Stomach (tissue), 4 donors: ENCODE data around the gene TRERF1.

ENCODE experiments used
- EP300 ChIP-seq: sonication (generic); formaldehyde crosslinking; IDR thresholded peaks from one replicate; pipeline ENCODE4 v1.6.1; 2017; ENCODE audit warnings: antibody characterized with exemption
- POLR2A ChIP-seq, 4 donors: fragments of 450-650 bp; IDR thresholded peaks; one replicate each; pipeline ENCODE4 v1.6.1; 2016; ENCODE audit warnings: antibody characterized with exemption in 4 of 4, control low read depth in 2 of 4, mild to moderate bottlenecking in 1 of 4, moderate library complexity in 1 of 4

DNA sequence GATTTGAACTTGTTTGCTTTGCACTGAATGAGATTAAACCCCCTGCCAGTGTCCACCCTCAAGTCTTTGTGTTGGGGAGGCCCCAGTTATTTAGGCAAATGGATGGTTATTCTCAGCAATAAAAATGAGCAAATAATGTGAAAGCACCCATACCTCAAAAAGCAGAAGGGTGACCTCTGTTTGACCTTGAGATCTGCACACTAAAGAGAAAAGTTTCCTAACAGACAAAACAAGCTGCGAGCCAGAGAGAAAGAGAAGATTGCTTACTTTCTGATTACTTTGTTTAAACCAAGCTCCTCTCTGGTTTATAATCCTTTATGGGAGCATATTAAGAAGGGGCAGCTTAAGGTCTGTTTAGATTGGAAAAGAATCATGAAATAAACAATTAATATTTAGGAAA lies 30.4 kb upstream of the TRERF1 start:
- TF ChIP-seq EP300: no peak
- no peak for TF ChIP-seq POLR2A (IDR thresholded peaks at IDR 0.05)
